ENCODE data around the gene PEBP1.
A peak's percentile ranks its signal among the peaks of the same experiment; 100 is the strongest.

PEBP1 gene

GRCh38 chr12:118166946-118167345, 31.0 kb downstream of the PEBP1 start:
- Histone ChIP-seq H3K9ac (ENCODE audit: low read length in 2 of 2) (no peak overlapping the region), H3K4me1 (ENCODE audit: control insufficient read depth, insufficient read depth, low read length) (no peaks in the 10 kb centered on the region), H3K27ac (ENCODE audit: low read length) (no peak overlapping the region), H3K4me3 (ENCODE audit: low read length in 2 of 2) (no peak overlapping the region), H3K27me3 (ENCODE audit: control insufficient read depth in 1 of 2, insufficient read depth in 2 of 2, low read length in 2 of 2) (no peaks in the 10 kb centered on the region), H3K36me3 (ENCODE audit: control insufficient read depth in 2 of 2, insufficient read depth in 2 of 2, low read length in 2 of 2) (peaks cover 18 to 27% of the 10 kb centered on the region in 2 donors), H3K9me3 (ENCODE audit: control insufficient read depth in 2 of 2, low read length in 2 of 2) (no peaks in the 10 kb centered on the region)

- H3K36me3 ChIP-seq (ENCODE audit: control insufficient read depth in 2 of 2, insufficient read depth in 2 of 2, low read length in 2 of 2), result peaks cover 43 to 46% of the 10 kb centered on the region in 2 donors
Observed at GRCh38 chr12:118175823-118176447, 40.0 kb downstream of the PEBP1 start.

GRCh38 chr12:118183155-118183554, 47.2 kb downstream of the PEBP1 start:
- Histone ChIP-seq H3K27me3 (ENCODE audit: control insufficient read depth in 1 of 2, insufficient read depth in 2 of 2, low read length in 2 of 2) (no peaks in the 10 kb centered on the region), H3K9me3 (ENCODE audit: control insufficient read depth in 2 of 2, low read length in 2 of 2) (no peaks in the 10 kb centered on the region), H3K9ac (ENCODE audit: low read length in 2 of 2) (no peak overlapping the region), H3K36me3 (ENCODE audit: control insufficient read depth in 2 of 2, insufficient read depth in 2 of 2, low read length in 2 of 2) (peaks cover 10 to 17% of the 10 kb centered on the region in 2 donors), H3K4me1 (ENCODE audit: control insufficient read depth, insufficient read depth, low read length) (peaks cover 5% of the 10 kb centered on the region), H3K4me3 (ENCODE audit: low read length in 2 of 2) (no peak overlapping the region), H3K27ac (ENCODE audit: low read length) (no peak overlapping the region)

More at GRCh38 chr12:118175823-118176447, 40.0 kb downstream of the PEBP1 start:
- Histone ChIP-seq H3K4me1 (ENCODE audit: control insufficient read depth, insufficient read depth, low read length) (no peaks in the 10 kb centered on the region), H3K27me3 (ENCODE audit: control insufficient read depth in 1 of 2, insufficient read depth in 2 of 2, low read length in 2 of 2) (no peaks in the 10 kb centered on the region), H3K27ac (ENCODE audit: low read length) (no peak overlapping the region), H3K9me3 (ENCODE audit: control insufficient read depth in 2 of 2, low read length in 2 of 2) (no peaks in the 10 kb centered on the region), H3K9ac (ENCODE audit: low read length in 2 of 2) (no peak overlapping the region), H3K4me3 (ENCODE audit: low read length in 2 of 2) (no peak overlapping the region)

DNA sequence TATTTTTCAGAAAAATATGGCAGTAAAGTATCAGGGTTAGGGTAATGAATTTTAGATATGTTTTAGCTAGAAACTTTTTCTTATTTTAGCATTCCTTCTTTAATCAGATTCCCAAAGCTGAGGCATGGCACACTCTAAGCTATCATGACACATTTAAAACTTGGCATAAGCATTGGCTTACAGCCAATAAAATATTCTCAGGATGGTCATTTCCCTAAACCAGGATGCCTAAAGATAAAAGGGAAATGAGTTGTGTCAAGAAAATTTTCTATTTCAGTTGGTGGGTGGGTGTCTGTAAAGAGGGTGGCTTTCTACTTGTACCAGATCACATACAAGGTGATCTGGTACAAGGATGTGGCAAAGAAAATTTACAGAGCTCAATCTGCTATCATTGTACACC, 47.8 kb downstream of the PEBP1 start:
- Histone ChIP-seq H3K4me3 (ENCODE audit: low read length in 2 of 2) (no peak overlapping the region), H3K27ac (ENCODE audit: low read length) (no peak overlapping the region), H3K27me3 (ENCODE audit: control insufficient read depth in 1 of 2, insufficient read depth in 2 of 2, low read length in 2 of 2) (no peaks in the 10 kb centered on the region), H3K4me1 (ENCODE audit: control insufficient read depth, insufficient read depth, low read length) (peaks cover 5% of the 10 kb centered on the region), H3K9ac (ENCODE audit: low read length in 2 of 2) (no peak overlapping the region), H3K36me3 (ENCODE audit: control insufficient read depth in 2 of 2, insufficient read depth in 2 of 2, low read length in 2 of 2) (peaks cover 9 to 17% of the 10 kb centered on the region in 2 donors), H3K9me3 (ENCODE audit: control insufficient read depth in 2 of 2, low read length in 2 of 2) (no peaks in the 10 kb centered on the region)

- H3K9me3 ChIP-seq (ENCODE audit: control insufficient read depth in 2 of 2, low read length in 2 of 2), result no peaks in the 10 kb centered on the region
- H3K27ac ChIP-seq (ENCODE audit: low read length), result no peak overlapping the region
- H3K9ac ChIP-seq (ENCODE audit: low read length in 2 of 2), result no peak overlapping the region
- no peak overlapping the region for H3K4me3 ChIP-seq (ENCODE audit: low read length in 2 of 2)
- peaks cover 0 to 6% of the 10 kb centered on the region in 2 donors for H3K36me3 ChIP-seq (ENCODE audit: control insufficient read depth in 2 of 2, insufficient read depth in 2 of 2, low read length in 2 of 2)
- no peaks in the 10 kb centered on the region for H3K27me3 ChIP-seq (ENCODE audit: control insufficient read depth in 1 of 2, insufficient read depth in 2 of 2, low read length in 2 of 2)
- peaks cover 7% of the 10 kb centered on the region for H3K4me1 ChIP-seq (ENCODE audit: control insufficient read depth, insufficient read depth, low read length)
Observed at GRCh38 chr12:118185602-118186397, 49.9 kb downstream of the PEBP1 start.

DNA sequence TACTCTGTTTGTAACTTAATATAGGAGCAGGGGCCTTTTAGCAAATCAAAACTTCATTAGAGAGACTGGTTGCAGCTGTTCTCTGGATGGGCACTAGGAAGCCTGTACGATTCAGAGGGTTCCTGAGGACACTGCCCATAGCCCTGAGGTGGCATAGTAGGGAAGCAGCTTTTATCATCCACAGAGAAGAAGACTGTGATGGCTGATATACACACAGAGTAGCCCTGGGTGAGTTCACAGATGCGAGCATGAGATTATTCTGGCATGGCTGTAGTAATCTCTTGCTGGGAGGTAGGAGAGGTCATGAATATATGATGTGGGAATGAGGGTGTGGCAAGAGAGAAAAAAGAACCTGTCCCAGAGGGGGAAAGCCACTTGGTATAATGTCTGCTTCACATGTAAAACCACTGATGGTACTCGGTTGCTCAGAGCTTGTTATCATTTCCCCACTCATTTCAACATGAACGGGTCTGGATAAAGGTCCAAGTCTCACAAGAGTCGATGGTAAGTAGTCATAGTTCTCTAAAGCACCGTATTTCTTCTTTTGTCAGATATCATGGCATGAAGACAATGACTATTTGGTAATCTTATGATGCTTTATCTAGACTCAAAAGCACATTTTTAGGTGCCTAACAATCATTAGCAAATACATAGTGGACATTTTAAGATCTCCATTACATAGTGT, 52.0 kb downstream of the PEBP1 start:
- H3K9ac ChIP-seq (ENCODE audit: low read length in 2 of 2), result peak overlapping the region in 1 of 2 donors; percentile 59
- H3K4me1 ChIP-seq (ENCODE audit: control insufficient read depth, insufficient read depth, low read length), result peaks cover 7% of the 10 kb centered on the region
- H3K27ac ChIP-seq (ENCODE audit: low read length), result no peak overlapping the region
- H3K9me3 ChIP-seq (ENCODE audit: control insufficient read depth in 2 of 2, low read length in 2 of 2), result no peaks in the 10 kb centered on the region
- H3K27me3 ChIP-seq (ENCODE audit: control insufficient read depth in 1 of 2, insufficient read depth in 2 of 2, low read length in 2 of 2), result no peaks in the 10 kb centered on the region
- peak overlapping the region; percentile 64 to 79 for H3K4me3 ChIP-seq (ENCODE audit: low read length in 2 of 2)
- no peaks in the 10 kb centered on the region for H3K36me3 ChIP-seq (ENCODE audit: control insufficient read depth in 2 of 2, insufficient read depth in 2 of 2, low read length in 2 of 2)

DNA sequence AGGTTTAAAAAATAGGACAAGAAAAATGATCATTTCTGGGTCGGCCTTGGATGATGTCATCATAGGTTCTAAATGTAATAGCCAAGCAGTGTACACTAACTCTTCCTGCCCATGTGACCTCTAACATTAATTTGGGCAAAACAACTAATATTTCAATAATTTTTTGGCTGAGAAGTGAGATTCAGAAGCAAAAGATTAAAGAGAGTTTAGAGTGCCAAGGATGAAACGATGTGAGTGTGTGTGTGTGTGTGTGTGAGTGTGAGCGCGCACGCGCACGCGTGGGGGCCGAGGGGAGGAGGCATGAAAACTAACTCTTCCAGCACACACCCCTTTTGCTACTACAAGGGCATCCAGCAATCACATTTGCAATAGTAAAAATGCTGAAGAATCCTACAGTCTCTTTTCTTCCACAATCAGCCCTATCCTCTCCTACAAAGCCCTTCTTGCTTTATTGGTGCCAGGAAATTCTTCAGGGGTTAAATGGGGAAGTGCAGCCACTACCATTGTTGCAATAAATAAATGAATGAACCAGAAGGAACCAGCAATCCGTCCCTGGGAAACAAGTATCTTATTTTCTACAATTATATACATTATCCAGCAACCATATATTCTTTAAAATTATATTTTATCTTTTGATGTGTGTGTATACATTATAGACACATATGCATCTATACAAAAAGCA, 52.9 kb downstream of the PEBP1 start:
- no peak overlapping the region for H3K27ac ChIP-seq (ENCODE audit: low read length)
- H3K27me3 ChIP-seq (ENCODE audit: control insufficient read depth in 1 of 2, insufficient read depth in 2 of 2, low read length in 2 of 2), result no peaks in the 10 kb centered on the region
- H3K4me3 ChIP-seq (ENCODE audit: low read length in 2 of 2), result peak overlapping the region; percentile 72 to 79
- peaks cover 7% of the 10 kb centered on the region for H3K4me1 ChIP-seq (ENCODE audit: control insufficient read depth, insufficient read depth, low read length)
- H3K36me3 ChIP-seq (ENCODE audit: control insufficient read depth in 2 of 2, insufficient read depth in 2 of 2, low read length in 2 of 2), result no peaks in the 10 kb centered on the region
- H3K9ac ChIP-seq (ENCODE audit: low read length in 2 of 2), result peak overlapping the region in 1 of 2 donors; percentile 59
- H3K9me3 ChIP-seq (ENCODE audit: control insufficient read depth in 2 of 2, low read length in 2 of 2), result no peaks in the 10 kb centered on the region

DNA sequence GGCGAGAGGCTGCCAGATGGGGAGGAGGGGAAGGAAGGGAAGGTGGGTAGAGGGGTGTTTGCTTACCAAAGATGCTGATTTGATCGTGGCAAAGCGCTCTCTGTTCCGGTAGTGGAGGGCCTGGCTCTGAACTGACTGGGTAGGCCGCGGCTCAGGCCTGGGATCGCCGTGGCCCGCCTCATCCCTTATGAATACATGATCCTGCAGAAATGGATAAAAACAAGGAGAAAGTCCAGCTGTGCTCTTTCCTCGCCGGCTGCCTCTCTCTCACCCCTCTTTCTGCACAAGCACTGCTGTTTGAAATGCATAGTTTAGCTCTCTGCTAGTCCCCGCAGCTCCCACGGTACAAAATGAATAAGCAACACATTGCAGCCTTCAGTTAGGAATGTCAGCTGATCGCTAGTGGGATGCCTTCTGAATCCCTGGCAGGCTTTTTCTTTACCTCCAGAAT, 53.8 kb downstream of the PEBP1 start:
- no peaks in the 10 kb centered on the region for H3K36me3 ChIP-seq (ENCODE audit: control insufficient read depth in 2 of 2, insufficient read depth in 2 of 2, low read length in 2 of 2)
- H3K9ac ChIP-seq (ENCODE audit: low read length in 2 of 2), result peak overlapping the region; percentile 21 to 59
- no peaks in the 10 kb centered on the region for H3K27me3 ChIP-seq (ENCODE audit: control insufficient read depth in 1 of 2, insufficient read depth in 2 of 2, low read length in 2 of 2)

GRCh38 chr12:118190266-118190665, 54.3 kb downstream of the PEBP1 start:
- H3K27ac ChIP-seq (ENCODE audit: low read length), result peak overlapping the region; percentile 76
- no peaks in the 10 kb centered on the region for H3K36me3 ChIP-seq (ENCODE audit: control insufficient read depth in 2 of 2, insufficient read depth in 2 of 2, low read length in 2 of 2)
- H3K4me3 ChIP-seq (ENCODE audit: low read length in 2 of 2), result peak overlapping the region; percentile 72 to 79
- H3K9ac ChIP-seq (ENCODE audit: low read length in 2 of 2), result peak overlapping the region; percentile 21 to 59
- no peaks in the 10 kb centered on the region for H3K27me3 ChIP-seq (ENCODE audit: control insufficient read depth in 1 of 2, insufficient read depth in 2 of 2, low read length in 2 of 2)
- peaks cover 7% of the 10 kb centered on the region for H3K4me1 ChIP-seq (ENCODE audit: control insufficient read depth, insufficient read depth, low read length)
- H3K9me3 ChIP-seq (ENCODE audit: control insufficient read depth in 2 of 2, low read length in 2 of 2), result no peaks in the 10 kb centered on the region

More for the DNA sequence above, 53.8 kb downstream of the PEBP1 start:
- Histone ChIP-seq H3K4me3 (ENCODE audit: low read length in 2 of 2) (peak overlapping the region; percentile 72 to 79), H3K4me1 (ENCODE audit: control insufficient read depth, insufficient read depth, low read length) (peaks cover 7% of the 10 kb centered on the region), H3K27ac (ENCODE audit: low read length) (peak overlapping the region; percentile 76), H3K9me3 (ENCODE audit: control insufficient read depth in 2 of 2, low read length in 2 of 2) (no peaks in the 10 kb centered on the region)

DNA sequence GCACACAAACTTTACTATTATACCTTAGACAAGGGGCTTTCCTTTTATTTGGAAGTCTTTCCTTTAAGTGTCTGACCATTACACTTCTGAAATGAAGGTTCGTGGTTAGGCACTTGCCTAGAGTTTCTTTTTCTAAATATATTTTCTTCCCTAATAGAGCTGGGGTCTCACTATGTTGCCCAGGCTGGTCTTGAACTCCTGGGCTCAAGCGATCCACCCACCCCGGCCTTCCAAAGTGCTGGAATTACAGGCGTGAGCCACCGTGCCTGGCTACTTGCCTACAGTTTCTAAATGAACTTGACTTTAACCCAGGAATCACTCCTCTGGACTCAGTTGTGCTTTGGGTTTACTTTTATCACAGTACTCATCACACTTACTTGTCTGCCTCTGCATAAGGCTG, 57.6 kb downstream of the PEBP1 start:
- Histone ChIP-seq H3K27me3 (ENCODE audit: control insufficient read depth in 1 of 2, insufficient read depth in 2 of 2, low read length in 2 of 2) (no peaks in the 10 kb centered on the region), H3K9ac (ENCODE audit: low read length in 2 of 2) (no peak overlapping the region), H3K4me1 (ENCODE audit: control insufficient read depth, insufficient read depth, low read length) (peaks cover 2% of the 10 kb centered on the region), H3K36me3 (ENCODE audit: control insufficient read depth in 2 of 2, insufficient read depth in 2 of 2, low read length in 2 of 2) (peaks cover under 1 to 4% of the 10 kb centered on the region in 2 donors), H3K4me3 (ENCODE audit: low read length in 2 of 2) (no peak overlapping the region), H3K9me3 (ENCODE audit: control insufficient read depth in 2 of 2, low read length in 2 of 2) (no peaks in the 10 kb centered on the region), H3K27ac (ENCODE audit: low read length) (no peak overlapping the region)
